Tibial nerve (tissue), 4 donors: ENCODE data around the gene ADAD2. TPM values are rescaled to one million over a fixed set of nuclear protein-coding genes. Genes with fewer than 3 reads are reported as not detected.

Experiments used
- DNase-seq, 2 donors: peaks; one replicate each; pipeline ENCODE4 v3.0.0-alpha.2; 2019; ENCODE audit warnings: low spot score in 2 of 2
- H3K27ac ChIP-seq, 4 donors: fragments of 200-600 bp; sonication (generic) in 3 of 4; one replicate each; pipeline ENCODE4 v1.5.1; 2017 to 2019; ENCODE audit warnings: mild to moderate bottlenecking in 1 of 4
- H3K27me3 ChIP-seq, 2 donors: fragments of 200-600 bp; sonication (generic) in 1 of 2; one replicate each; pipeline versions ENCODE4 v1.5.1 to v1.6.0; 2017 to 2019
- H3K36me3 ChIP-seq, 3 donors: fragments of 200-600 bp; sonication (generic); one replicate each; pipeline ENCODE4 v1.5.1; 2018 to 2019
- H3K4me1 ChIP-seq, 4 donors: fragments of 200-600 bp; sonication (generic) in 3 of 4; one replicate each; pipeline ENCODE4 v1.5.1; 2017 to 2019
- H3K4me3 ChIP-seq, 4 donors: fragments of 200-600 bp; sonication (generic) in 3 of 4; one replicate each; pipeline ENCODE4 v1.5.1; 2017 to 2019; ENCODE audit warnings: mild to moderate bottlenecking in 1 of 4, moderate library complexity in 1 of 4
- H3K9me3 ChIP-seq, 4 donors: fragments of 200-600 bp; sonication (generic) in 3 of 4; one replicate each; pipeline ENCODE4 v1.5.1; 2017 to 2019
- CTCF ChIP-seq, 5 experiments: fragments of 200-600 bp in 3 of 5; fragments of 450-650 bp in 2 of 5; sonication (generic) in 3 of 5; IDR thresholded peaks; one replicate each; pipeline ENCODE4 v1.5.1; 2016 to 2019; ENCODE audit warnings: antibody characterized with exemption in 5 of 5, mild to moderate bottlenecking in 3 of 5, moderate library complexity in 2 of 5
- EP300 ChIP-seq, 2 donors: sonication (generic); formaldehyde crosslinking; IDR thresholded peaks; one replicate each; pipeline ENCODE4 v1.6.1; 2017; ENCODE audit warnings: antibody characterized with exemption in 2 of 2, mild to moderate bottlenecking in 1 of 2
- POLR2A ChIP-seq, 2 donors: fragments of 450-650 bp; IDR thresholded peaks; one replicate each; pipeline ENCODE4 v1.6.1; 2017; ENCODE audit warnings: antibody characterized with exemption in 2 of 2, mild to moderate bottlenecking in 2 of 2, moderate library complexity in 2 of 2
- WGBS, 2 donors: methylation state at CpG; one replicate each; pipeline ENCODE4 v1.1.5; 2018; 5-methylcytosine and 5-hydroxymethylcytosine counted together
- total RNA-seq, 4 donors: library from RNA; depleted of rRNA; stranded (reverse); fragments of >200 nt; gene quantifications; one replicate each; pipeline ENCODE4 v1.1.0, GENCODE V29; 2016

ADAD2 gene
- total RNA-seq, 4 donors from 2014 or later, result 1.2 TPM; not detected in 3

- no peaks in the 10 kb centered on the region for H3K9me3 ChIP-seq
- WGBS, 2 donors, result 86 to 90% methylated on average over 9 of the region's 9 CpGs
- no peaks in the 10 kb centered on the region for H3K36me3 ChIP-seq
- TF ChIP-seq EP300 (IDR thresholded peaks at IDR 0.05) (no peak), POLR2A (IDR thresholded peaks at IDR 0.05) (no peak), CTCF (IDR thresholded peaks at IDR 0.05) (no peak)
- H3K4me3 ChIP-seq, result no peak overlapping the region
- H3K27ac ChIP-seq, result no peak overlapping the region
- H3K4me1 ChIP-seq, result peaks cover 0 to 14% (median 0%) of the 10 kb centered on the region in 4 donors
- H3K27me3 ChIP-seq, result peaks cover 0 to 19% of the 10 kb centered on the region in 2 donors
- no peak for DNase-seq
Observed at GRCh38 chr16:84242839-84243238, 51.9 kb downstream of the ADAD2 start.

GRCh38 chr16:84243732-84244131 lies 52.8 kb downstream of the ADAD2 start:
- Histone ChIP-seq H3K4me1 (peaks cover 0 to 14% (median 0%) of the 10 kb centered on the region in 4 donors), H3K27me3 (peaks cover 0 to 14% of the 10 kb centered on the region in 2 donors), H3K4me3 (no peak overlapping the region), H3K36me3 (no peaks in the 10 kb centered on the region), H3K27ac (no peak overlapping the region), H3K9me3 (no peaks in the 10 kb centered on the region)
- 84 to 100% methylated on average over 1 of the region's 1 CpG for WGBS, 2 donors
- no peak for DNase-seq
- TF ChIP-seq POLR2A (IDR thresholded peaks at IDR 0.05), result no peak
- no peak for TF ChIP-seq CTCF (IDR thresholded peaks at IDR 0.05)
- no peak for TF ChIP-seq EP300 (IDR thresholded peaks at IDR 0.05)

GRCh38 chr16:84244728-84245127 lies 53.8 kb downstream of the ADAD2 start:
- Histone ChIP-seq H3K9me3 (no peaks in the 10 kb centered on the region), H3K4me3 (no peak overlapping the region), H3K4me1 (peaks cover 0 to 5% (median 0%) of the 10 kb centered on the region in 4 donors), H3K27me3 (peaks cover 0 to 14% of the 10 kb centered on the region in 2 donors), H3K27ac (no peak overlapping the region), H3K36me3 (no peaks in the 10 kb centered on the region)
- WGBS, 2 donors, result 96 to 100% methylated on average over 2 of the region's 2 CpGs
- TF ChIP-seq POLR2A (IDR thresholded peaks at IDR 0.05) (no peak), EP300 (IDR thresholded peaks at IDR 0.05) (no peak), CTCF (IDR thresholded peaks at IDR 0.05) (no peak)
- DNase-seq, result no peak

GRCh38 chr16:84245956-84246678 lies 55.2 kb downstream of the ADAD2 start:
- peaks cover 0 to 9% of the 10 kb centered on the region in 2 donors for H3K27me3 ChIP-seq
- 66 to 74% methylated on average over 10 of the region's 10 CpGs for WGBS, 2 donors
- H3K36me3 ChIP-seq, result no peaks in the 10 kb centered on the region
- no peak for DNase-seq
- H3K27ac ChIP-seq, result no peak overlapping the region
- no peak for TF ChIP-seq POLR2A (IDR thresholded peaks at IDR 0.05)
- TF ChIP-seq CTCF (IDR thresholded peaks at IDR 0.05), result no peak
- TF ChIP-seq EP300 (IDR thresholded peaks at IDR 0.05), result no peak
- H3K4me1 ChIP-seq, result no peaks in the 10 kb centered on the region
- H3K4me3 ChIP-seq, result no peak overlapping the region
- H3K9me3 ChIP-seq, result no peaks in the 10 kb centered on the region

- Histone ChIP-seq H3K36me3 (no peaks in the 10 kb centered on the region), H3K27ac (no peak overlapping the region), H3K4me1 (no peaks in the 10 kb centered on the region), H3K9me3 (no peaks in the 10 kb centered on the region), H3K27me3 (peaks cover 0 to 9% of the 10 kb centered on the region in 2 donors), H3K4me3 (no peak overlapping the region)
- no peak for DNase-seq
- WGBS, 2 donors, result 79 to 80% methylated on average over 5 of the region's 5 CpGs
- TF ChIP-seq EP300 (IDR thresholded peaks at IDR 0.05) (no peak), POLR2A (IDR thresholded peaks at IDR 0.05) (no peak), CTCF (IDR thresholded peaks at IDR 0.05) (no peak)
Observed at GRCh38 chr16:84246679-84247077, 55.7 kb downstream of the ADAD2 start.
